Measurements from ENCODE around the gene CHAF1B.

CHAF1B gene

DNA sequence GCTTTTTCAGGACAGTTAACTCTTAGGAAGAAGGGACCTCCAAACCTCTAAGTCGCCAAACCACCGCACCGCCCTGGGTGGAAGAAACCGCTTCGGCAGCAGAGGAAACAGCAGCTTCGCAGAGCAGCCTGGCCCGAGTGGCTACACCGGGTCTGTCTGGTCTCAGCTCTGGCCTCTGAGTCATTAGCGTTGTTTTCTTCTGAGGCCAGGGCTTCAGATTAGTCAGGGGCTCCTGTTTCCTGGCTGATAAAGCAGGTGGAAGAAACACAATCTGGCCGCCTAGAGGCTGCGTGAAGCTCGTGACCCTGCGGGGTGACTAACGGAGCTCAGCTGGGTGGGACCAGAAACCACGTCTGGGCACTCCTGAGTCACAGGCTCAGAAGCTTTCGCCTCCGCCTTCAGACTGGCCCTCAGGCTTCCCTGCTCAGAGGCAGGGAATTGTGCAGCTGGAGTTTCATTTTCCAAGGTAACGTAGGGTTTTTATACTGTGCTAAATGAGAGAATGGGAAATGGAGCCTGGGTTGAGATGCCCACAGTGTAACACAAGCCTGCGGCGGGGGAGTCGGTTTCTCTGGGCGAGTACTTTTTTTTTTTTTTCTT lies 44.9 kb downstream of the CHAF1B start:
- WGBS, 2 donors (ENCODE audit: extremely low coverage in 2 of 2, insufficient read length in 2 of 2, insufficient replicate concordance in 1 of 2), result no CpG with 5 or more reads among the region's 22 CpGs
- Histone ChIP-seq H3K4me2 (ENCODE audit: insufficient read depth, low read length, poor library complexity, severe bottlenecking) (no peak overlapping the region), H3K23ac (ENCODE audit: low read depth, low read length, poor library complexity) (no peak overlapping the region), H3K36me3 (replicated peaks in 1 of 2; ENCODE audit: control insufficient read depth in 2 of 2, insufficient read depth in 2 of 2, low read length in 2 of 2) (no peaks in the 10 kb centered on the region), H4K8ac (ENCODE audit: low read depth, low read length) (no peak overlapping the region), H3K9ac (ENCODE audit: low read depth, low read length, poor library complexity) (no peak overlapping the region), H2BK5ac (ENCODE audit: low read length) (no peak overlapping the region), H3K9me3 (replicated peaks in 1 of 2; ENCODE audit: control insufficient read depth in 2 of 2, insufficient read depth in 1 of 2, low read depth in 1 of 2, low read length in 2 of 2) (no peaks in the 10 kb centered on the region), H4K91ac (ENCODE audit: low read depth, low read length, poor library complexity) (no peak overlapping the region), H3K18ac (ENCODE audit: low read length) (peak overlapping the region; percentile 45), H3K4me1 (ENCODE audit: control insufficient read depth in 2 of 2, insufficient read depth in 1 of 2, low read depth in 1 of 2, low read length in 2 of 2) (peaks cover 6 to 11% of the 10 kb centered on the region in 2 donors), H2AFZ (ENCODE audit: low read length) (peak overlapping the region; percentile 83), H3K14ac (ENCODE audit: low read length) (no peak overlapping the region), H3K27me3 (ENCODE audit: control insufficient read depth in 3 of 3, insufficient read depth in 3 of 3, low read depth in 1 of 3, low read length in 3 of 3) (no peaks in the 10 kb centered on the region), H3K4ac (ENCODE audit: low read length) (no peak overlapping the region), H2BK120ac (ENCODE audit: low read depth, low read length) (no peak overlapping the region), H3K27ac (replicated peaks; ENCODE audit: low read length) (peak overlapping the region; percentile 45), H2AK5ac (ENCODE audit: low read depth, low read length) (no peak overlapping the region), H2BK12ac (ENCODE audit: low read length) (no peak overlapping the region), H2BK15ac (ENCODE audit: low read length) (no peak overlapping the region), H3K4me3 (ENCODE audit: low read length in 2 of 2) (no peak overlapping the region), H3K79me1 (ENCODE audit: low read depth, low read length) (no peaks in the 10 kb centered on the region)
- peak; percentile 56 for DNase-seq (ENCODE audit: low spot score)

DNA sequence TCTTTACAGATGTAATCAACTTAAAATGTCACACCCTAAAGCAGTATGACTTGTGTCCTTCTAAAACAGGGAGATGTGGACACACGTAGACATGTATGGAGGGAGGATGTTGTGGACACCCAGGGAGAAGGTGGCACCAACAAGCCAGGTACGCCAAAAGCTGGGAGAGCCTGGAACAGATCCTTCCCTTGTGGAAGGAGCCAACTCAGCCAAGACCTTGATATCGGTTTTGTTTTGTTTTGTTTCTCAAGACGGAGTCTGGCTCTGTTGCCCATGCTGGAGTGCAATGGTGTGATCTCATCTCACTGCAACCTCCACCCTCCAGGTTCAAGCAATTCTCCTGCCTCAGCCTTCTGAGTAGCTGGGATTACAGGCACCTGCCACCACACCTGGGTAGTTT lies 45.6 kb downstream of the CHAF1B start:
- no peak overlapping the region for H3K4me2 ChIP-seq (ENCODE audit: insufficient read depth, low read length, poor library complexity, severe bottlenecking)
- WGBS, 2 donors (ENCODE audit: extremely low coverage in 2 of 2, insufficient read length in 2 of 2, insufficient replicate concordance in 1 of 2), result no CpG with 5 or more reads among the region's 4 CpGs
- no peak overlapping the region for H2AFZ ChIP-seq (ENCODE audit: low read length)
- H2AK5ac ChIP-seq (ENCODE audit: low read depth, low read length), result no peak overlapping the region
- H2BK120ac ChIP-seq (ENCODE audit: low read depth, low read length), result no peak overlapping the region
- no peaks in the 10 kb centered on the region for H3K36me3 ChIP-seq (replicated peaks in 1 of 2; ENCODE audit: control insufficient read depth in 2 of 2, insufficient read depth in 2 of 2, low read length in 2 of 2)
- no peak overlapping the region for H3K4ac ChIP-seq (ENCODE audit: low read length)
- H3K27me3 ChIP-seq (ENCODE audit: control insufficient read depth in 3 of 3, insufficient read depth in 3 of 3, low read depth in 1 of 3, low read length in 3 of 3), result no peaks in the 10 kb centered on the region
- no peak overlapping the region for H2BK5ac ChIP-seq (ENCODE audit: low read length)
- H4K8ac ChIP-seq (ENCODE audit: low read depth, low read length), result no peak overlapping the region
- H3K18ac ChIP-seq (ENCODE audit: low read length), result no peak overlapping the region
- no peak overlapping the region for H4K91ac ChIP-seq (ENCODE audit: low read depth, low read length, poor library complexity)
- H3K27ac ChIP-seq (replicated peaks; ENCODE audit: low read length), result no peak overlapping the region
- H3K9me3 ChIP-seq (replicated peaks in 1 of 2; ENCODE audit: control insufficient read depth in 2 of 2, insufficient read depth in 1 of 2, low read depth in 1 of 2, low read length in 2 of 2), result no peaks in the 10 kb centered on the region
- no peak overlapping the region for H2BK12ac ChIP-seq (ENCODE audit: low read length)
- H3K9ac ChIP-seq (ENCODE audit: low read depth, low read length, poor library complexity), result no peak overlapping the region
- no peak overlapping the region for H3K14ac ChIP-seq (ENCODE audit: low read length)
- no peak overlapping the region for H2BK15ac ChIP-seq (ENCODE audit: low read length)
- peaks cover 6 to 11% of the 10 kb centered on the region in 2 donors for H3K4me1 ChIP-seq (ENCODE audit: control insufficient read depth in 2 of 2, insufficient read depth in 1 of 2, low read depth in 1 of 2, low read length in 2 of 2)
- no peak overlapping the region for H3K23ac ChIP-seq (ENCODE audit: low read depth, low read length, poor library complexity)
- no peak overlapping the region for H3K4me3 ChIP-seq (ENCODE audit: low read length in 2 of 2)
- H3K79me1 ChIP-seq (ENCODE audit: low read depth, low read length), result no peaks in the 10 kb centered on the region
- no peak for DNase-seq (ENCODE audit: low spot score)

DNA sequence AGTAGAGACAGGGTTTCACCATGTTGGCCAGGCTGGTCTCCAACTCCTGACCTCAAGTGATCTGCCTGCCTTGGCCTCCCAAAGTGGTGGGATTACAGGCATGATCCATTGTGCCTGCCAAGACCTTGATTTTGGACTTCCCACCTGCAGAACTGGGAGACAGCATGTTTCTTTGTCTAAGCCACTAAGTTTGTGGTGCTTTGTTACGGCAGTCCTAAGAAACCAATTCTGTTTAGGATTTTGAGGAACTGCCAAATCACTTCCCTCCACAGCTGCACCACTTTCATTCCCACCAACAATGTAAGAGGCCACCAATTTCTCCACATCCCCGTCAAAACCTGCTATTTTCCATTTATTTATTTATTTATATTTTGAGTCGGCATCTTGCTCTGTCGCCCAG lies 46.1 kb downstream of the CHAF1B start:
- Histone ChIP-seq H2BK5ac (ENCODE audit: low read length) (no peak overlapping the region), H3K4me2 (ENCODE audit: insufficient read depth, low read length, poor library complexity, severe bottlenecking) (no peak overlapping the region), H2AFZ (ENCODE audit: low read length) (no peak overlapping the region), H3K4ac (ENCODE audit: low read length) (no peak overlapping the region), H3K9me3 (replicated peaks in 1 of 2; ENCODE audit: control insufficient read depth in 2 of 2, insufficient read depth in 1 of 2, low read depth in 1 of 2, low read length in 2 of 2) (no peaks in the 10 kb centered on the region), H3K27me3 (ENCODE audit: control insufficient read depth in 3 of 3, insufficient read depth in 3 of 3, low read depth in 1 of 3, low read length in 3 of 3) (no peaks in the 10 kb centered on the region), H3K36me3 (replicated peaks in 1 of 2; ENCODE audit: control insufficient read depth in 2 of 2, insufficient read depth in 2 of 2, low read length in 2 of 2) (no peaks in the 10 kb centered on the region), H4K8ac (ENCODE audit: low read depth, low read length) (no peak overlapping the region), H3K18ac (ENCODE audit: low read length) (no peak overlapping the region), H2AK5ac (ENCODE audit: low read depth, low read length) (no peak overlapping the region), H3K4me3 (ENCODE audit: low read length in 2 of 2) (no peak overlapping the region), H2BK120ac (ENCODE audit: low read depth, low read length) (no peak overlapping the region), H3K79me1 (ENCODE audit: low read depth, low read length) (no peaks in the 10 kb centered on the region), H3K14ac (ENCODE audit: low read length) (no peak overlapping the region), H4K91ac (ENCODE audit: low read depth, low read length, poor library complexity) (no peak overlapping the region), H2BK12ac (ENCODE audit: low read length) (no peak overlapping the region), H3K9ac (ENCODE audit: low read depth, low read length, poor library complexity) (no peak overlapping the region), H3K4me1 (ENCODE audit: control insufficient read depth in 2 of 2, insufficient read depth in 1 of 2, low read depth in 1 of 2, low read length in 2 of 2) (peaks cover 6 to 11% of the 10 kb centered on the region in 2 donors), H3K27ac (replicated peaks; ENCODE audit: low read length) (no peak overlapping the region), H3K23ac (ENCODE audit: low read depth, low read length, poor library complexity) (no peak overlapping the region), H2BK15ac (ENCODE audit: low read length) (no peak overlapping the region)
- DNase-seq (ENCODE audit: low spot score), result no peak
- no CpG with 5 or more reads among the region's 4 CpGs for WGBS, 2 donors (ENCODE audit: extremely low coverage in 2 of 2, insufficient read length in 2 of 2, insufficient replicate concordance in 1 of 2)

DNA sequence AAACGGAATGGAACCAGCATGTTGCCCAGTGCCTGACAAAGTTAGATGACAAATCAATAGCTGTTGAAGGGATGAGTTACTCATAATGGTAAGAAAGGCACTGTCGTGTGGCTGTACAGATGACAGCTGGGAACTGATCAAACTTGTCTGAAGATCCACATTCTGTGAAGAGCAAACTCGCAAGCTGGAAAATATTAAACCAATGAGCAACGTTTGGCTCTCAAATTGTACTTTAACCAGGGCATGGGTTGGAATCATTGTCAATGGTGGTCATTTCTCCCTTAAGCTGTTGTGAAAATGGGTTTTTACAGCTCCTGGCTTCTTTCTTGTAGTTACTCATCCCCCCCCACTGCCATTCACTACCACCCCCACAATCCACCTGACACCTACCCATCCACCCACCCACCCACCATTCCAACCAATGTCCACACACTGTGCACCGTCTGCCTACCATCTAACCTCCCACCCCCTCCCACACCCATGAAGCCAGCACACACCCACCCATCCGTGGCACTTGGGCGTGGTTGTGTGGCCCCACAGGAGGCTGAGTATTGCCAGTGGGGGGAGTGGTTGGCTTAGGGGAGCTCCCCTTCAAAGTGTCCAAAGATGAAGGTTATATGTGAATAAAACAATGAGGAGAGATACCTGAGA lies 48.0 kb downstream of the CHAF1B start:
- no peak overlapping the region for H2AK5ac ChIP-seq (ENCODE audit: low read depth, low read length)
- no peak overlapping the region for H3K4me2 ChIP-seq (ENCODE audit: insufficient read depth, low read length, poor library complexity, severe bottlenecking)
- no peak for DNase-seq (ENCODE audit: low spot score)
- no peak overlapping the region for H2AFZ ChIP-seq (ENCODE audit: low read length)
- no peak overlapping the region for H3K14ac ChIP-seq (ENCODE audit: low read length)
- no peak overlapping the region for H2BK120ac ChIP-seq (ENCODE audit: low read depth, low read length)
- H3K9ac ChIP-seq (ENCODE audit: low read depth, low read length, poor library complexity), result no peak overlapping the region
- no peaks in the 10 kb centered on the region for H3K36me3 ChIP-seq (replicated peaks in 1 of 2; ENCODE audit: control insufficient read depth in 2 of 2, insufficient read depth in 2 of 2, low read length in 2 of 2)
- no peak overlapping the region for H3K23ac ChIP-seq (ENCODE audit: low read depth, low read length, poor library complexity)
- peaks cover 6 to 11% of the 10 kb centered on the region in 2 donors for H3K4me1 ChIP-seq (ENCODE audit: control insufficient read depth in 2 of 2, insufficient read depth in 1 of 2, low read depth in 1 of 2, low read length in 2 of 2)
- H4K8ac ChIP-seq (ENCODE audit: low read depth, low read length), result no peak overlapping the region
- no peaks in the 10 kb centered on the region for H3K79me1 ChIP-seq (ENCODE audit: low read depth, low read length)
- H3K27me3 ChIP-seq (ENCODE audit: control insufficient read depth in 3 of 3, insufficient read depth in 3 of 3, low read depth in 1 of 3, low read length in 3 of 3), result no peaks in the 10 kb centered on the region
- no peak overlapping the region for H3K27ac ChIP-seq (replicated peaks; ENCODE audit: low read length)
- no peak overlapping the region for H3K4ac ChIP-seq (ENCODE audit: low read length)
- no peak overlapping the region for H3K18ac ChIP-seq (ENCODE audit: low read length)
- H3K4me3 ChIP-seq (ENCODE audit: low read length in 2 of 2), result no peak overlapping the region
- H2BK5ac ChIP-seq (ENCODE audit: low read length), result no peak overlapping the region
- no peaks in the 10 kb centered on the region for H3K9me3 ChIP-seq (replicated peaks in 1 of 2; ENCODE audit: control insufficient read depth in 2 of 2, insufficient read depth in 1 of 2, low read depth in 1 of 2, low read length in 2 of 2)
- no peak overlapping the region for H4K91ac ChIP-seq (ENCODE audit: low read depth, low read length, poor library complexity)
- H2BK12ac ChIP-seq (ENCODE audit: low read length), result no peak overlapping the region
- WGBS, 2 donors (ENCODE audit: extremely low coverage in 2 of 2, insufficient read length in 2 of 2, insufficient replicate concordance in 1 of 2), result no CpG with 5 or more reads among the region's 7 CpGs
- H2BK15ac ChIP-seq (ENCODE audit: low read length), result no peak overlapping the region

Measured in neuronal stem cell (in vitro differentiated cells).